HCT116 (cell line): ENCODE results near the gene SEC22A. TPM values are rescaled to one million over a fixed set of nuclear protein-coding genes. Genes with fewer than 3 reads are reported as not detected.

ENCODE experiments used
- ATAC-seq: fragments of 200-7000 bp; cut with Tn5 transposase; 2 replicates; pipeline ENCODE4 v1.9.1; 2020; ENCODE audit warnings: mild to moderate bottlenecking, moderate library complexity
- BruUV-seq: library from RNA; stranded (reverse); fragments of 400-500 nt; replicated peaks from 2 replicates; lab custom pipeline; 2021; lab: Mats Ljungman, UMichigan
- CTCF ChIA-PET: fragments of 300-600 bp; sonication (Branson Sonifier 250); formaldehyde crosslinking; loops from one replicate; lab custom pipeline; 2021; ENCODE audit warnings: antibody characterized with exemption; lab: Charles Lee
- POLR2A ChIA-PET: fragments of 300-600, 350-600 bp; sonication (Branson Sonifier 250); formaldehyde crosslinking; loops from one replicate; lab custom pipeline; 2021; ENCODE audit warnings: antibody characterized with exemption; lab: Charles Lee
- RAD21 ChIA-PET, 2 experiments: fragments of 300-600 bp; sonication (Branson Sonifier 250); formaldehyde crosslinking; loops; one replicate each; lab custom pipeline; 2023; ENCODE audit warnings: low total read pairs in 2 of 2; ENCODE audit not compliant: uncharacterized antibody in 2 of 2, unreplicated experiment in 2 of 2, low non-redundant PET in 1 of 2; lab: Charles Lee
- DNase-seq: peaks from one replicate; pipeline ENCODE4 v3.0.0-alpha.2; 2010; ENCODE audit warnings: low read depth, low spot score
- H2AFZ ChIP-seq: fragments of 200-600 bp; shearing (Covaris generic), sonication (generic); 2 replicates; pipeline ENCODE4 v1.6.1; 2017; ENCODE audit warnings: low read depth, mixed run types, mixed read lengths, antibody characterized with exemption, low read length; ENCODE audit not compliant: poor library complexity, severe bottlenecking
- H3K27ac ChIP-seq: 2 replicates; pipeline ENCODE4 v1.5.1; 2012; ENCODE audit warnings: low read depth, low read length
- H3K27me3 ChIP-seq: fragments of 200-600 bp; sonication (generic); 2 replicates; pipeline ENCODE4 v1.6.1; 2016; ENCODE audit warnings: mixed run types, low read length, mixed read lengths; ENCODE audit not compliant: insufficient read depth
- H3K36me3 ChIP-seq, 2 experiments: fragments of 200-500 bp in 1 of 2; fragments of 200-600 bp in 1 of 2; sonication (Bioruptor generic) in 1 of 2; sonication (generic) in 1 of 2; 2 replicates each; pipeline versions ENCODE4 v1.5.1 to v1.6.1; 2014 to 2016; ENCODE audit warnings: low read length in 2 of 2, inconsistent platforms in 1 of 2, mixed read lengths in 1 of 2, mixed run types in 1 of 2; ENCODE audit not compliant: insufficient read depth in 2 of 2, control insufficient read depth in 1 of 2
- H3K4me1 ChIP-seq, 2 experiments: fragments of 200-600 bp in 1 of 2; sonication (generic) in 1 of 2; 2 replicates each; pipeline versions ENCODE4 v1.5.1 to v1.6.1; 2012 to 2017; ENCODE audit warnings: low read length in 2 of 2, inconsistent platforms in 1 of 2, mild to moderate bottlenecking in 1 of 2, mixed read lengths in 1 of 2, mixed run types in 1 of 2, moderate library complexity in 1 of 2; ENCODE audit not compliant: insufficient read depth in 2 of 2, control insufficient read depth in 1 of 2
- H3K4me2 ChIP-seq: fragments of 200-600 bp; sonication (generic); 2 replicates; pipeline ENCODE4 v1.6.1; 2017; ENCODE audit warnings: mixed run types, low read length, mixed read lengths
- H3K4me3 ChIP-seq, 2 experiments: fragments of 200-600 bp in 1 of 2; sonication (generic) in 1 of 2; replicated peaks in 1 of 2; 2 replicates each; pipeline ENCODE4 v1.5.1; 2011 to 2016; ENCODE audit warnings: low read length in 2 of 2, control low read depth in 1 of 2, low read depth in 1 of 2, mild to moderate bottlenecking in 1 of 2, mixed read lengths in 1 of 2, mixed run types in 1 of 2
- H3K79me2 ChIP-seq: fragments of 200-600 bp; sonication (generic); 2 replicates; pipeline ENCODE4 v1.6.1; 2017; ENCODE audit warnings: mild to moderate bottlenecking, mixed run types, low read length, moderate library complexity, mixed read lengths; ENCODE audit not compliant: insufficient read depth
- H3K9ac ChIP-seq: fragments of 200-600 bp; sonication (generic); 2 replicates; pipeline ENCODE4 v1.6.1; 2016; ENCODE audit warnings: low read length, mixed read lengths
- H3K9me2 ChIP-seq: fragments of 200-600 bp; sonication (generic), shearing (Covaris generic); 2 replicates; pipeline ENCODE4 v1.6.1; 2017; ENCODE audit warnings: mixed run types, mild to moderate bottlenecking, moderate library complexity; ENCODE audit not compliant: insufficient read depth
- H3K9me3 ChIP-seq, 2 experiments: fragments of 200-500 bp in 1 of 2; fragments of 200-600 bp in 1 of 2; sonication (Bioruptor generic) in 1 of 2; sonication (generic) in 1 of 2; 2 replicates each; pipeline ENCODE4 v1.6.1; 2014 to 2017; ENCODE audit warnings: low read length in 2 of 2, mixed read lengths in 2 of 2, inconsistent platforms in 1 of 2, low read depth in 1 of 2, mild to moderate bottlenecking in 1 of 2, mixed run types in 1 of 2, moderate library complexity in 1 of 2; ENCODE audit not compliant: control insufficient read depth in 1 of 2, insufficient read depth in 1 of 2
- H4K20me1 ChIP-seq: fragments of 200-600 bp; sonication (generic), shearing (Covaris generic); 2 replicates; pipeline ENCODE4 v1.6.1; 2017; ENCODE audit warnings: mixed run types, mild to moderate bottlenecking, moderate library complexity; ENCODE audit not compliant: insufficient read depth
- CBX3 ChIP-seq: IDR thresholded peaks from 2 replicates; pipeline ENCODE4 v1.6.1; 2012; ENCODE audit warnings: low read depth
- EGR1 ChIP-seq: IDR thresholded peaks from 2 replicates; pipeline ENCODE4 v1.6.1; 2012; ENCODE audit warnings: low read depth
- FOSL1 ChIP-seq: IDR thresholded peaks from 2 replicates; pipeline ENCODE4 v1.6.1; 2012; ENCODE audit warnings: low read depth
- POLR2A ChIP-seq: IDR thresholded peaks from 2 replicates; pipeline ENCODE4 v1.7.0; 2011; ENCODE audit warnings: borderline replicate concordance; ENCODE audit not compliant: insufficient read depth, insufficient read length; ENCODE audit errors: extremely low read depth
- RAD21 ChIP-seq: IDR thresholded peaks from 2 replicates; pipeline ENCODE4 v1.6.1; 2012; ENCODE audit warnings: low read depth, mild to moderate bottlenecking
- SIN3A ChIP-seq: IDR thresholded peaks from 2 replicates; pipeline ENCODE4 v1.6.1; 2012; ENCODE audit warnings: low read depth
- TCF7L2 ChIP-seq: IDR thresholded peaks from 2 replicates; pipeline ENCODE4 v1.7.0; 2011; ENCODE audit warnings: borderline replicate concordance, inconsistent platforms; ENCODE audit not compliant: insufficient read depth, insufficient read length; ENCODE audit errors: extremely low read depth
- YY1 ChIP-seq: IDR thresholded peaks from 2 replicates; pipeline ENCODE4 v1.6.1; 2011; ENCODE audit warnings: low read length, low read depth, moderate library complexity, mild to moderate bottlenecking; ENCODE audit not compliant: insufficient replicate concordance; ENCODE audit errors: extremely low read depth
- ZFX ChIP-seq: fragments of 450-650 bp; IDR thresholded peaks from 2 replicates; pipeline ENCODE4 v1.6.1; 2017
- ZNF274 ChIP-seq: fragments of 200-500 bp; sonication (Bioruptor generic); IDR thresholded peaks from 2 replicates; pipeline ENCODE4 v1.6.1; 2014; ENCODE audit warnings: mild to moderate bottlenecking, low read depth, low read length, inconsistent platforms
- intact Hi-C: fragments of 100-400 bp; cut with micrococcal nuclease; formaldehyde crosslinking; loops from 2 replicates; pipeline ENCODE4 v1.10.0; 2022
- total RNA-seq: library from RNA; stranded (reverse); gene quantifications from one replicate; pipeline ENCODE4 v1.2.1, GENCODE V29; 2021; ENCODE audit not compliant: unreplicated experiment
- TF ChIP-seq, protein P1 (sequence below): IDR thresholded peaks from 2 replicates; pipeline ENCODE4 v1.6.1; 2012
- TF ChIP-seq, protein P2 (sequence below): IDR thresholded peaks from 2 replicates; pipeline ENCODE4 v1.6.1; 2011; ENCODE audit warnings: mild to moderate bottlenecking, low read length, moderate library complexity; ENCODE audit not compliant: insufficient replicate concordance; ENCODE audit errors: extremely low read depth
- TF ChIP-seq, protein P3 (sequence below): IDR thresholded peaks from 2 replicates; pipeline ENCODE4 v1.6.1; 2012

The SEC22A gene
- total RNA-seq, 1 experiment from 2014 or later = 10.6 TPM

DNA sequence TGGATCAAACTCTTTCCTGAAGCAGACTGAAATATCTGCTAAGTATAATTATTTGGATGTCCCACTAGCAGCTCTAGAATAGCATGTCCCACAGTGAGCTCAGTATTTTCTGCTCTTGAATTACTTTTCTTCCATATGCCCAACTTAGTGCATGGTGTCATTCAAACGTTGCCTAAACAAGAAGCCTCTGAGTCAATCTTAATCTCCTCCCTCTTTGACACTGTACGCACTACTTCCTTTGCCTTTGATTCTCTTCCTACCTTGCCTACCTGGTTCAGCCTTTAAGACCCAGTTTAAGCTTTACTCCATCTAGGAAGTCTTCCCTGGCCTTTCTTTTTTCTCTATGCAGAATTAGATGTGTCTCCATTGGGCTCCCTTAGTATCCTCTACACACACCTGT lies 54.5 kb downstream of the SEC22A start:
- intact Hi-C loops = loop anchor here (5.0 kb wide), 3 partner anchors 209 to 859 kb away; partner anchors contain the start of gene SEMA5B
- H3K36me3 ChIP-seq = no peaks in the 10 kb centered on the region
- TF ChIP-seq, protein P1, sequence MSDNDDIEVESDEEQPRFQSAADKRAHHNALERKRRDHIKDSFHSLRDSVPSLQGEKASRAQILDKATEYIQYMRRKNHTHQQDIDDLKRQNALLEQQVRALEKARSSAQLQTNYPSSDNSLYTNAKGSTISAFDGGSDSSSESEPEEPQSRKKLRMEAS = no peak
- TF ChIP-seq ZFX (no peak), ZNF274 (no peak), EGR1 (no peak), CBX3 (no peak), RAD21 (no peak), TCF7L2 (no peak), YY1 (no peak), SIN3A (no peak), FOSL1 (no peak), POLR2A (no peak)
- TF ChIP-seq, protein P2, sequence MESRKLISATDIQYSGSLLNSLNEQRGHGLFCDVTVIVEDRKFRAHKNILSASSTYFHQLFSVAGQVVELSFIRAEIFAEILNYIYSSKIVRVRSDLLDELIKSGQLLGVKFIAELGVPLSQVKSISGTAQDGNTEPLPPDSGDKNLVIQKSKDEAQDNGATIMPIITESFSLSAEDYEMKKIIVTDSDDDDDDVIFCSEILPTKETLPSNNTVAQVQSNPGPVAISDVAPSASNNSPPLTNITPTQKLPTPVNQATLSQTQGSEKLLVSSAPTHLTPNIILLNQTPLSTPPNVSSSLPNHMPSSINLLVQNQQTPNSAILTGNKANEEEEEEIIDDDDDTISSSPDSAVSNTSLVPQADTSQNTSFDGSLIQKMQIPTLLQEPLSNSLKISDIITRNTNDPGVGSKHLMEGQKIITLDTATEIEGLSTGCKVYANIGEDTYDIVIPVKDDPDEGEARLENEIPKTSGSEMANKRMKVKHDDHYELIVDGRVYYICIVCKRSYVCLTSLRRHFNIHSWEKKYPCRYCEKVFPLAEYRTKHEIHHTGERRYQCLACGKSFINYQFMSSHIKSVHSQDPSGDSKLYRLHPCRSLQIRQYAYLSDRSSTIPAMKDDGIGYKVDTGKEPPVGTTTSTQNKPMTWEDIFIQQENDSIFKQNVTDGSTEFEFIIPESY = no peak
- TF ChIP-seq, protein P3, sequence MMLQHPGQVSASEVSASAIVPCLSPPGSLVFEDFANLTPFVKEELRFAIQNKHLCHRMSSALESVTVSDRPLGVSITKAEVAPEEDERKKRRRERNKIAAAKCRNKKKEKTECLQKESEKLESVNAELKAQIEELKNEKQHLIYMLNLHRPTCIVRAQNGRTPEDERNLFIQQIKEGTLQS = no peak
- BruUV-seq = no TSS peak
- no peak overlapping the region for H2AFZ ChIP-seq
- H4K20me1 ChIP-seq = no peaks in the 10 kb centered on the region
- H3K4me1 ChIP-seq = no peaks in the 10 kb centered on the region
- no peaks in the 10 kb centered on the region for H3K9me2 ChIP-seq
- ChIA-PET CTCF (no interaction called here), RAD21 (no interaction called here), POLR2A (interaction anchor here (0.7 kb wide), 1 partner anchor 34 kb away, joined by 4 read pairs; no protein-coding TSS in a partner anchor)
- no peak for DNase-seq
- H3K9me3 ChIP-seq = no peaks in the 10 kb centered on the region
- no peak for ATAC-seq
- no peaks in the 10 kb centered on the region for H3K27me3 ChIP-seq
- H3K79me2 ChIP-seq = no peaks in the 10 kb centered on the region
- no peak overlapping the region for H3K9ac ChIP-seq
- no peak overlapping the region for H3K4me3 ChIP-seq
- no peak overlapping the region for H3K27ac ChIP-seq
- no peak overlapping the region for H3K4me2 ChIP-seq
